GM21576 (cell line): ENCODE measurements around the gene NEK4.

ENCODE experiments used
- ATAC-seq: cut with Tn5 transposase; IDR thresholded peaks from one replicate; pipeline ENCODE4 v1.9.1; 2021; ENCODE audit warnings: mild to moderate bottlenecking, moderate library complexity; ENCODE audit not compliant: unreplicated experiment

NEK4 gene

DNA sequence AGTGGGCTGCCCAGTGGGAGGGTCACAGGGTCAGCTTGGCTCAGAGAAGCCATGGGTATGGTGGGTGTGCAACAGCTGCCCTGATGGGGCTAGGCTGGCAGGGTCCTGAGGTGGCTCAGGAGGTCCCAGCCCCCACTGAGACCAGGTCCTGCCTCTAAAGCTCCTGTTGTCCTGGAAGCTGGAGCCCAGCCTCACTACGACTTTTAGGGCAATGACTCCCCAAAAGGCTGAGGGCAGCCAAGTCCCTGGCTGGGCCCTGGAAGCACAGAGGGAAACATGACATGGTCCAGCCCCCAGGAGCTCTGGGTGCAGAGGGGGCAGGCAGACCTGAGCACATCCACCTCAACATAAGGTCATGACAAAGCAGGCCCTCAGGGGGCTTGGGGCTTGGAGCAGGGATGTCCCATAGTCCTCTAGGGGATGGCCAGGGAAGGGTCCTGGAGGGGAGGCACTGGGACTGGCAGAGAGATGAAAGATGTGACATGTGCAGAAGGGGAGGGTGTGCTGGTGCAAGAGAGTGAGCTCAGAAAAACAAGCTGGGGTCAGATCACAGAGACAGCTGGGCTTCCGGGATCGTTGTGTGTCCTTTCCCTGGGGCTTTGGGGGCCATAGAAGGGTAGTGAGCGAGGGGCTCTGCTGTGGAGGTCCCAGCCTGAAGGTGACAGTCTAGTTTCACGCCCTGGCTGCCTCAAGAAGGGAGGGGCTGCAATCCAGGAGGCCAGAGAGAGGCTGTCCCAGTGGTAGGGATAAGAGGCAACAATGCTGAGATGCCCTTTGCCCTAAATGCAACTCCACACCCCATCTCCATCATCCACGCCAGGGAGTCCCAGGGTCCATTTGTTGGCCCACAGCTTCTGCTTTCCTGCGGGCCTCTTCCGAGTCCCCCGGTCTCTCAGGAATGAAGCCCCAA is 23.2 kb upstream of the NEK4 start:
- no peak for ATAC-seq

GRCh38 chr3:52792961-52793695 is 22.4 kb upstream of the NEK4 start:
- no peak for ATAC-seq

- ATAC-seq, result no peak
Observed at GRCh38 chr3:52792413-52792812, 21.7 kb upstream of the NEK4 start.

- ATAC-seq, result no peak
Observed at GRCh38 chr3:52791928-52792327, 21.2 kb upstream of the NEK4 start.

DNA sequence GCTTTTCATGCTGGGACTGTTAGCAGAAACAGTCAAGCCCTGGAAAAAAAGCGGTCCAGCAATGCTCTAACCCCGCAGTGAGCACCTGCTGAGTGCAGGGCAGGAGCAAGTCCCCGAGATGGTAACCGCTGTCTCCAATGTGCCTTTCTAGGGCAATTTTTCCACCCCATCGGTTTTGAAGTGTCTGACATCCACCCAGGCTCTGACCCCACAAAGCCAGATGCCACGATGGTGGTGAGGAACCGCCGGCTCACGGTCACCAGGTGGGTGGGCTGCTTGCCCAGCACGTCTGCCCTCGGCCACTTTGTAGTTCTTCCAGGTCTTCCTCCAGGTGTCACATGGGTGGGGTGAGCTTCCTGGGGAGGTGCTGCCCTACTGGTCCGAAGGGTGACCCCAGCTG is 20.6 kb upstream of the NEK4 start:
- ATAC-seq, result no peak

GRCh38 chr3:52790741-52791140 is 20.0 kb upstream of the NEK4 start:
- no peak for ATAC-seq

- ATAC-seq, result no peak
Observed at GRCh38 chr3:52790337-52790736, 19.6 kb upstream of the NEK4 start.

DNA sequence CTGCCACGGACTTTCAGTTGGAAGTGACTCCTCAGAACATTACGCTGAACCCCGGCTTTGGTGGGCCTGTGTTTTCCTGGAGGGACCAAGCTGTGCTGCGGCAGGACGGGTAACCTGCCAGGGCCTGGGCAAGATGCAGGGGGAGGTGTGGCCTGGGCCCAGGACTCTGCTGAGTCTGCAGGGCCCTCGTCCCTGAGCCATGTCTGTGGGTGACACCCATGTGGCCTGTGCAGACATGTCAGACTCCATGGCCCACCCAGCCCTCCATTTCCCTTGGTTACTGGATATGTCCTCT is 19.0 kb upstream of the NEK4 start:
- no peak for ATAC-seq

DNA sequence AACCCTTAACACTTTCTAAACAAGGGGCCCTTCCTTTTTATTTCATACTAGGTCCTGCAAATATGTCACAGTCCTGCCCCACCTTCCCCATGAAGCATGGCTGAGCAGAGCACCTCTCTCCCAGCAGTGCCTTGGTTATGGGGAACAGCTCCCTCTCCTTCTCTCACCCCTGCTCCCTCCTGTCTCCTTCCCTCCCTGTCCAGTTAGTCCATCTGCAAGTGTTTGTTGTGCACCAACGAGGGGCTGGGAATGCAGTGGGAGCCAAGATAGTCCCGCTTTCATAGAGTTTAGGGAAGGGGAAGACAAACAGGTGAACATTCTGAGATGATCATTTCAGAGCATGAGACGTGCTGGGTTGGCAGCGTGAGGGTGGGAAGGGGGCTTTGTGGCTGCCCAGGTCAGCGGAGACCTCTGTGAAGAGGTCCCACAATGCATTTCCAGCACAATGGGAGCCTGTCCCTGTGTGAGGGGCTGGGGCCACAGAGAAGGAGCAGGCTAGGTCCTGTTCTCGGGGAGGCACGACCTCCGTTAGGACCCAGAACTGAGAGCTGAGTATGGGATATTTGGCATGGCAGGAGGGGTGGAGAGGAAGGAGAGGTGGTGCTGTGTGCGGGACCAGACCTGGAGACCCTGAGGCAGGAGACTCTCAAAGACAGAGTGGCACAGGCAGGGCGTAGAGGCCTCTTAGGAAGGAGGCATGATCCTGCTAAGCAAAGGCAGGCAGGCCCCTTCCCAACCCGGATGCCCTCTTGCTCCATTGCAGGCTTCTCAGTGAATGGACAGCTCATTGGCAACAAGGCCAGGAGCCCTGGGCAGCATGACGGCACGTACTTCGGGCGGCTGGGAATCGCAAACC is 18.4 kb upstream of the NEK4 start:
- no peak for ATAC-seq

DNA sequence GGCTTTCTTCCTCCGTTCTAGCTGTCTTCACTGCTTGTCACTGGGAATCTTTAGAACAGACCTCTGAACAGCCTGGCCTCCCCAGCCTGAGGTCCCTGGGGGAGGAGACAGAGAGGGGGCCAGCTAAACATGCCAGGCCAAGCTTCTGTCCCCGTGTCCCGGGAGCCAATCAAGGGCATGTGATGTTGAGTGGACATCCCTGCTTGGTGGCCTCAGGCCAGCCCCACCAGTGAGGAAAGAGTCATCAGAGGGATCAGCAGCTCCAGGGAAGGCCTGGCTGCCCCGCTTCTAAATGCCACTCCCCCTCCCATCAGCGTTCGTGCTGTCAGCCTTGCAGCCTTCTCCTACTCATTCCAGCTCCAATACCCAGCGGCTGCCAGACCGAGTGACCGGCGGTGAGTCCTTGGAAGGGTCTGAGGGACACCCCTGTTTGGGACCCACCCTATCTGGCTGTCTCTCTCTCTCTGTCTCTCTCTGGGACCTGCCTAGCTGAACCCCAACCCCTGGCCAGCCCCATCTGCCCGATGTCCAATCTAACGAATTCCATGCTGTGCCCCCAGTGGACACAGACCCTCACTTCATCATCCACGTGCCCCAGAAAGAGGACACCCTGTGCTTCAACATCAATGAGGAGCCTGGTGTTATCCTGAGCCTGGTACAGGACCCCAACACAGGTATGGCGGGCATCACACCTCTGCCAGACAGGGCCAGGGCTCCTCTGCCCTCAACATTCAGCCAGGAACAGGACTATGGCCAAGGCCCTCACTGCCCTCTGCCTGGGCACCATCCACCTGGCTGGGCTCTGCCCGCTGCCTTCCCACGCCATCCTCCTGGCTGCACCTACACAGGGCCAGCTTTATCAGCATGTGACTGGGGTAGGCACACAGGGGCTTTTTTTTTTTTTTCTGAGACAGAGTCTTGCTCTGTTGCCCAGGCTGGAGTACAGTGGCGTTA is 17.2 kb upstream of the NEK4 start:
- ATAC-seq, result no peak

GRCh38 chr3:52787246-52787645 is 16.5 kb upstream of the NEK4 start:
- no peak for ATAC-seq

DNA sequence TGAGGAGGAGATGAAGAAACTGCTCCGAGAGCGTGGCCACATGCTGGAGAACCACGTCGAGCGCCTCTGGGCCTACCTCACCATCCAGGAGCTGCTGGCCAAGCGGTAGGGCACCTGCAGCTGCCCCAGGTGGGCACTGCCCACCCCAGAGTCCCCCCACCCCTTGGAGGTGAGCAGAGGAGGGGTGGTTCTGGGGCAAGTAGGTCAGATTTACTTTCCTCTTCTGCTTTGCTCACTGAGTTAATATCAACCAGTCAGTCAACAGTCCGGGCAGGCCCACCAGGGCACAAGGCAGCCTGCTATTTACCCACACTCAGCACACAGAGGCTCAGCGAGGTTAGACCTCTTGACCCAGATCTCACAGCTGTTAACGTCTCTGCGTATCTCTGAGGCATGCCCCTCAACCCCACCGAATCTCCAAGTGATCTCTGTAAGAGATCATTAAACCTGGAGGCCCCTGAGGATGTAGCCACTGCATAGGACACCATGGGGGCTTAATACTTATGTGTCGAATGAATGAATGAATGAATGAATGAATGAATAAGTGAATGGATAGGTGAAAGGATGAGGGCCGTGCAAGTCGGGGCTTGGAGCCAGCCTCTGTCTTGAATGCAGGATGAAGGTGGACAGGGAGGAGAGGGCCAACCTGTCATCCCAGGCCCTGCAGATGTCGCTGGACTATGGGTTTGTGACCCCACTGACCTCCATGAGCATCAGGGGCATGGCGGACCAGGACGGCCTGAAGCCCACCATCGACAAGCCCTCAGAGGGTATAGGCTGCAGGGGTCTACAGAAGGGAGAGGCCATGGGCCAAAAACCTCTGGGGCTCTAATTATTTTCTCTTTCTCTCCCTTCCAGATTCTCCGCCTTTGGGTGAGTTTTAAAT is 15.8 kb upstream of the NEK4 start:
- no peak for ATAC-seq

GRCh38 chr3:52784931-52785590 is 14.3 kb upstream of the NEK4 start:
- no peak for ATAC-seq

GRCh38 chr3:52784021-52784621 is 13.4 kb upstream of the NEK4 start:
- no peak for ATAC-seq

DNA sequence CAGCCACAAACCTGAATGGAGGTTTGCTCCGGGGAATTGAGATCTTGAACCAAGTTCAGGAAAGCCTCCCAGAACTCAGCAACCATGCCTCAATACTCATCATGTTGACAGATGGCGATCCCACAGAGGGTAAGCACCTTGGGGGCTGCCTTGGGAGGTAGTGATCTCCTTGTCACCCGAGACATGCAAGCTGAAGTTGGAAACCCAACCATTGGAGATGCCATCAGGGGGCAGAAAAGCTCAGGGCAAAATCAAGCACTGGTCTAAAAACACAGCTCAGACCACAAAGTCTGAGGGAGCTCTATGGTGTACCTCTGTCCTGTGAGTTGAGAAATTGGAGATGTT is 12.4 kb upstream of the NEK4 start:
- no peak for ATAC-seq

GRCh38 chr3:52782412-52783210 is 11.9 kb upstream of the NEK4 start:
- no peak for ATAC-seq

DNA sequence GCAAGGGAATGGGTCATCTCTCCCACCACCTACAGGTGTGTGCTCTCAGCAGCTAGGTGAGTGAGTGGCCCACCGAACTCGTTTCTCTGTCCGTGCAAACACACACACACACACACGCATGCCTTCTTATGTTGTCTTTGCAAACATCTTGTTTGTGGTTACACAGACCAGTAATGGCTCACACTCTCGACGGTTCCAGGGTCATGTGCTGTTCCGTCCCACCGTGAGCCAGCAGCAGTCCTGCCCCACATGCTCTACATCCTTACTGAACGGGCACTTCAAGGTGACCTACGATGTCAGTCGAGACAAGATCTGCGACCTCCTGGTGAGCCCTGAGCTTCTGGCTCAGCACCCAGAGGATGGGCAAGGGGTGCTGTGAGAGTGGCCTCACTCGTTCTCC is 11.0 kb upstream of the NEK4 start:
- no peak for ATAC-seq
